T-cell (primary cell): ENCODE results near the gene NCAPD2. TPM values are rescaled to one million over a fixed set of nuclear protein-coding genes. Genes with fewer than 3 reads are reported as not detected.
"Not testable (repeated sequence)": the region's sequence is repeated elsewhere in the genome, so short reads cannot be mapped to it uniquely, and the experiment has no call there.

Experiments
- ATAC-seq, 4 experiments: fragments of 200-7000 bp in 3 of 4; fragments of 150-1000 bp in 1 of 4; cut with Tn5 transposase; replicated peaks in 1 of 4; 1 replicate in 3 of 4; 2 replicates in 1 of 4; pipeline ENCODE4 v1.10.0; 2021; ENCODE audit warnings: moderate library complexity in 3 of 4, mild to moderate bottlenecking in 2 of 4, moderate number of reproducible peaks in 1 of 4
- CTCF ChIA-PET, 2 donors: fragments of 300-600 bp; sonication (Branson Sonifier 250); formaldehyde crosslinking; loops; one replicate each; lab custom pipeline; 2022; ENCODE audit warnings: antibody characterized with exemption in 2 of 2; lab: Charles Lee
- POLR2A ChIA-PET, 2 donors: fragments of 300-600 bp; sonication (Branson Sonifier 250); formaldehyde crosslinking; loops; one replicate each; lab custom pipeline; 2022; ENCODE audit warnings: antibody characterized with exemption in 2 of 2; lab: Charles Lee
- DNase-seq, 35 experiments: peaks; one replicate each; pipeline versions ENCODE4 v3.0.0 to v3.0.0-alpha.2; 2013 to 2023
- H3K27ac ChIP-seq: one replicate; pipeline ENCODE4 v1.5.1; 2013; ENCODE audit warnings: low read length
- H3K27me3 ChIP-seq, 2 experiments: replicated peaks in 1 of 2; 1 replicate in 1 of 2; 2 replicates in 1 of 2; pipeline versions ENCODE4 v1.6.1 to v1.7.0; 2013; ENCODE audit warnings: low read length in 1 of 2, mixed read lengths in 1 of 2; ENCODE audit not compliant: control insufficient read depth in 2 of 2, insufficient read depth in 2 of 2; ENCODE audit errors: extremely low read depth in 1 of 2
- H3K36me3 ChIP-seq, 2 donors: 1 replicate in 1 of 2; 2 replicates in 1 of 2; pipeline versions ENCODE4 v1.6.1 to v1.7.0; 2013; ENCODE audit warnings: low read length in 1 of 2; ENCODE audit not compliant: control insufficient read depth in 2 of 2, insufficient read depth in 1 of 2; ENCODE audit errors: extremely low read depth in 1 of 2
- H3K4me1 ChIP-seq, 2 experiments: 1 replicate in 1 of 2; 2 replicates in 1 of 2; pipeline versions ENCODE4 v1.6.1 to v1.7.0; 2013; ENCODE audit warnings: low read length in 2 of 2, mixed read lengths in 1 of 2; ENCODE audit not compliant: insufficient read depth in 2 of 2, control insufficient read depth in 1 of 2; ENCODE audit errors: extremely low read depth in 1 of 2
- H3K4me3 ChIP-seq, 2 donors: 1 replicate in 1 of 2; 2 replicates in 1 of 2; pipeline versions ENCODE4 v1.5.1 to v1.7.0; 2013; ENCODE audit warnings: mild to moderate bottlenecking in 2 of 2, low read length in 1 of 2, moderate library complexity in 1 of 2; ENCODE audit not compliant: control insufficient read depth in 1 of 2; ENCODE audit errors: extremely low read depth in 1 of 2
- H3K9me3 ChIP-seq: 2 replicates; pipeline ENCODE4 v1.7.0; 2013
- H3K27ac Mint-ChIP-seq, 2 donors: one replicate each; pipeline ENCODE4 v1.8.0; 2020 to 2021; ENCODE audit warnings: mild to moderate bottlenecking in 2 of 2, mixed read lengths in 2 of 2
- H3K27me3 Mint-ChIP-seq, 2 donors: one replicate each; pipeline ENCODE4 v1.8.0; 2021 to 2022; ENCODE audit warnings: mixed read lengths in 2 of 2
- H3K36me3 Mint-ChIP-seq: one replicate; pipeline ENCODE4 v1.8.0; 2021; ENCODE audit warnings: mixed read lengths
- H3K4me1 Mint-ChIP-seq, 3 donors: one replicate each; pipeline ENCODE4 v1.8.0; 2020 to 2022; ENCODE audit warnings: mixed read lengths in 3 of 3, mild to moderate bottlenecking in 1 of 3
- H3K4me3 Mint-ChIP-seq, 3 donors: one replicate each; pipeline ENCODE4 v1.8.0; 2020 to 2022; ENCODE audit warnings: mild to moderate bottlenecking in 3 of 3, mixed read lengths in 3 of 3, moderate library complexity in 3 of 3
- H3K9me3 Mint-ChIP-seq, 3 donors: one replicate each; pipeline ENCODE4 v1.8.0; 2020 to 2022; ENCODE audit warnings: mixed read lengths in 3 of 3
- WGBS: methylation state at CpG from one replicate; pipeline ENCODE4 v1.1.5; 2013; ENCODE audit warnings: missing lambda C conversion rate; ENCODE audit not compliant: insufficient coverage; 5-methylcytosine and 5-hydroxymethylcytosine counted together
- total RNA-seq, 35 experiments: library from RNA in 6 of 35; stranded (reverse) in 6 of 35; fragments of 120-200 nt in 1 of 35; gene quantifications; one replicate each; pipeline versions ENCODE4 v1.2.1 to v1.2.4 and lab custom pipeline; 2013 to 2026

Gene NCAPD2
- total RNA-seq, 5 donors from 2014 or later (not counting 1 experiment from before 2014, with no cell fraction given) = 32.8 to 43.8 (median 40.7) TPM

- DNase-seq = no peak
- Mint-ChIP-seq H3K27me3 (no peaks in the 10 kb centered on the region), H3K4me1 (peaks cover 60 to 73% (median 64%) of the 10 kb centered on the region in 3 donors), H3K27ac (peak overlapping the region; percentile 98), H3K9me3 (no peaks in the 10 kb centered on the region), H3K4me3 (peak overlapping the region; percentile 90 to 97 (median 94)), H3K36me3 (peaks cover 24% of the 10 kb centered on the region)
- no peaks in the 10 kb centered on the region for H3K9me3 ChIP-seq
- POLR2A ChIA-PET = interaction anchor here (0.5 to 0.7 kb wide), 2 partner anchors 45 to 437 kb away, joined by 4 to 13 read pairs; no protein-coding TSS in a partner anchor
- H3K36me3 ChIP-seq = peaks cover 8 to 44% of the 10 kb centered on the region in 2 donors
- peak overlapping the region; percentile 90 to 96 for H3K4me3 ChIP-seq
- no CpG with 5 or more reads among the region's 6 CpGs for WGBS
- CTCF ChIA-PET = interaction anchor here (0.5 to 1.8 kb wide), 9 partner anchors 22 to 275 kb away, joined by 3 to 12 read pairs (median 4); partner anchors contain the start of gene TAPBPL (in 1 of the 2)
- H3K27ac ChIP-seq = peak overlapping the region; percentile 90
- no peaks in the 10 kb centered on the region for H3K27me3 ChIP-seq
- no peak for ATAC-seq
- H3K4me1 ChIP-seq = peaks cover 35 to 74% of the 10 kb centered on the region in 2 experiments
Observed at GRCh38 chr12:6535697-6535946, 41.7 kb downstream of the NCAPD2 start.

- ChIA-PET CTCF (interaction anchor here (0.5 to 1.8 kb wide), 9 partner anchors 21 to 275 kb away, joined by 3 to 12 read pairs (median 4); partner anchors contain the start of gene TAPBPL (in 1 of the 2)), POLR2A (no interaction called here)
- Histone ChIP-seq H3K4me3 (peak overlapping the region; percentile 90 to 96), H3K9me3 (no peaks in the 10 kb centered on the region), H3K27ac (peak overlapping the region; percentile 90), H3K4me1 (peaks cover 37 to 80% of the 10 kb centered on the region in 2 experiments), H3K36me3 (peaks cover 8 to 41% of the 10 kb centered on the region in 2 donors), H3K27me3 (no peaks in the 10 kb centered on the region)
- H3K9me3 Mint-ChIP-seq = no peaks in the 10 kb centered on the region
- ATAC-seq (no peak), DNase-seq (peak in 1 of 35 experiments; percentile 28)
- peaks cover 62 to 77% (median 69%) of the 10 kb centered on the region in 3 donors for H3K4me1 Mint-ChIP-seq
- WGBS = 26% methylated on average over 3 of the region's 10 CpGs
- H3K4me3 Mint-ChIP-seq = peak overlapping the region; percentile 90 to 97 (median 94)
- peak overlapping the region; percentile 98 for H3K27ac Mint-ChIP-seq
- H3K27me3 Mint-ChIP-seq = no peaks in the 10 kb centered on the region
- H3K36me3 Mint-ChIP-seq = peaks cover 18% of the 10 kb centered on the region
Observed at GRCh38 chr12:6535960-6536847, 42.3 kb downstream of the NCAPD2 start.

- peaks cover 65 to 81% (median 66%) of the 10 kb centered on the region in 3 donors for H3K4me1 Mint-ChIP-seq
- ATAC-seq (no peak), DNase-seq (peak in 1 of 35 experiments; percentile 21)
- no peaks in the 10 kb centered on the region for H3K27me3 ChIP-seq
- H3K9me3 ChIP-seq = no peaks in the 10 kb centered on the region
- H3K27ac Mint-ChIP-seq = peak overlapping the region; percentile 98
- ChIA-PET CTCF (interaction anchor here (0.6 to 3.1 kb wide), 40 partner anchors 8 to 341 kb away, joined by 3 to 31 read pairs (median 4); partner anchors contain the start of genes MRPL51 (in 1 of the 2), P3H3 (in 1 of the 2), TAPBPL (in 1 of the 2) and VAMP1 (in 1 of the 2)), POLR2A (interaction anchor here in 1 of 2 donors (0.6 to 0.8 kb wide), 2 partner anchors 72 to 116 kb away, joined by 3 to 4 read pairs; no protein-coding TSS in a partner anchor)
- peaks cover 8 to 42% of the 10 kb centered on the region in 2 donors for H3K36me3 ChIP-seq
- H3K36me3 Mint-ChIP-seq = peaks cover 18% of the 10 kb centered on the region
- H3K4me3 Mint-ChIP-seq = peak overlapping the region in 2 of 3 donors; percentile 21 to 43
- H3K27ac ChIP-seq = peak overlapping the region; percentile 62
- H3K9me3 Mint-ChIP-seq = no peaks in the 10 kb centered on the region
- peaks cover 40 to 86% of the 10 kb centered on the region in 2 experiments for H3K4me1 ChIP-seq
- no peak overlapping the region for H3K4me3 ChIP-seq
- WGBS = 30% methylated on average over 7 of the region's 19 CpGs
- no peaks in the 10 kb centered on the region for H3K27me3 Mint-ChIP-seq
Observed at GRCh38 chr12:6536894-6537579, 43.1 kb downstream of the NCAPD2 start.

- POLR2A ChIA-PET = interaction anchor here in 1 of 2 donors (0.6 to 0.8 kb wide), 2 partner anchors 72 to 117 kb away, joined by 3 to 4 read pairs; no protein-coding TSS in a partner anchor
- peaks cover 23% of the 10 kb centered on the region for H3K36me3 Mint-ChIP-seq
- 47% methylated on average over 13 of the region's 17 CpGs for WGBS
Observed at GRCh38 chr12:6537580-6538419, 43.9 kb downstream of the NCAPD2 start.

GRCh38 chr12:6538420-6539313 lies 44.8 kb downstream of the NCAPD2 start:
- Histone ChIP-seq H3K9me3 (no peaks in the 10 kb centered on the region), H3K27ac (peak overlapping the region; percentile 62), H3K27me3 (no peaks in the 10 kb centered on the region), H3K4me1 (peaks cover 34 to 70% of the 10 kb centered on the region in 2 experiments), H3K36me3 (peaks cover 8 to 42% of the 10 kb centered on the region in 2 donors), H3K4me3 (no peak overlapping the region)
- ChIA-PET POLR2A (interaction anchor here in 1 of 2 donors (0.5 kb wide), 1 partner anchor 83 kb away, joined by 3 read pairs; no protein-coding TSS in a partner anchor), CTCF (interaction anchor here (0.5 to 3.1 kb wide), 23 partner anchors 10 to 216 kb away, joined by 3 to 31 read pairs (median 4); no protein-coding TSS in a partner anchor)
- Mint-ChIP-seq H3K36me3 (peaks cover 25% of the 10 kb centered on the region), H3K9me3 (no peaks in the 10 kb centered on the region), H3K27ac (peak overlapping the region in 1 of 2 donors; percentile 91), H3K4me1 (peaks cover 51 to 71% (median 56%) of the 10 kb centered on the region in 3 donors), H3K4me3 (peak overlapping the region in 1 of 3 donors; percentile 70), H3K27me3 (no peaks in the 10 kb centered on the region)
- DNase-seq (peak in 1 of 35 experiments; percentile 26), ATAC-seq (no peak)
- 57% methylated on average over 21 of the region's 24 CpGs for WGBS

More at GRCh38 chr12:6537580-6538419, 43.9 kb downstream of the NCAPD2 start:
- not testable (repeated sequence) for H3K27me3 Mint-ChIP-seq, ATAC-seq, H3K27me3 ChIP-seq, H3K9me3 Mint-ChIP-seq, H3K9me3 ChIP-seq, H3K4me3 ChIP-seq
- CTCF ChIA-PET = interaction anchor here (0.5 to 3.1 kb wide), 42 partner anchors 9 to 342 kb away, joined by 3 to 31 read pairs (median 4); partner anchors contain the start of genes MRPL51 (in 1 of the 2), P3H3 (in 1 of the 2), TAPBPL (in 1 of the 2) and VAMP1 (in 1 of the 2)
- peak overlapping the region; percentile 91 to 98 for H3K27ac Mint-ChIP-seq
- Histone ChIP-seq H3K4me1 (peaks cover 40 to 79% of the 10 kb centered on the region in 2 experiments), H3K36me3 (peaks cover 8 to 42% of the 10 kb centered on the region in 2 donors), H3K27ac (peak overlapping the region; percentile 62)
- peak overlapping the region; percentile 43 to 60 (median 46) for H3K4me3 Mint-ChIP-seq
- DNase-seq = peak; percentile 62 to 93 (median 81)
- H3K4me1 Mint-ChIP-seq = peaks cover 58 to 79% (median 64%) of the 10 kb centered on the region in 3 donors
